ENCODE results near the gene EBI3.

DNA sequence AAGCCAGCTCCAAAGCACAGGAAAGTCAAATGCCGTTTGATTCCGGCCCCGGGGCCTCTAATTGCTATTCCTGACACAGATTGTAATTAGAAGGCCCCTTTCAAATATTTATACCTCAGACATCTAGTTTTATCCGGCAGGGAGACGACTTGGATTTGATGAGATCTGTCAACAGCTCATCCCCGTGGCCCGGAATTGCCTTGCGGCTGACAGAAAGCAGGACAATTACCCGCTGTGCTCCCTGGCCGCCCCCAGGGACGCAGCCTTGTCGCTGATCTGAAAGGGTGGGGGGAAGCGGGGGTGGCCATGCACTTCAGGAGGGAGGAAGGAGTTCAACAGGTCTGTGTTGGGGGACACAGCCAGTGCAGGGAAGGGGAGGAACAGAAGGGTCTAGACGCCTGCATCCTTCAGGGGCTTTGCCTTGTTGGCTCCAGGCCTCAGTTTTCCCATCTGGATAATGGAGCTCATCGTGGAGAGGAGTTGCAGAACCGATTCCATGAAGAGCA is 47.9 kb downstream of the EBI3 start:
- TF ChIP-seq, protein P1, sequence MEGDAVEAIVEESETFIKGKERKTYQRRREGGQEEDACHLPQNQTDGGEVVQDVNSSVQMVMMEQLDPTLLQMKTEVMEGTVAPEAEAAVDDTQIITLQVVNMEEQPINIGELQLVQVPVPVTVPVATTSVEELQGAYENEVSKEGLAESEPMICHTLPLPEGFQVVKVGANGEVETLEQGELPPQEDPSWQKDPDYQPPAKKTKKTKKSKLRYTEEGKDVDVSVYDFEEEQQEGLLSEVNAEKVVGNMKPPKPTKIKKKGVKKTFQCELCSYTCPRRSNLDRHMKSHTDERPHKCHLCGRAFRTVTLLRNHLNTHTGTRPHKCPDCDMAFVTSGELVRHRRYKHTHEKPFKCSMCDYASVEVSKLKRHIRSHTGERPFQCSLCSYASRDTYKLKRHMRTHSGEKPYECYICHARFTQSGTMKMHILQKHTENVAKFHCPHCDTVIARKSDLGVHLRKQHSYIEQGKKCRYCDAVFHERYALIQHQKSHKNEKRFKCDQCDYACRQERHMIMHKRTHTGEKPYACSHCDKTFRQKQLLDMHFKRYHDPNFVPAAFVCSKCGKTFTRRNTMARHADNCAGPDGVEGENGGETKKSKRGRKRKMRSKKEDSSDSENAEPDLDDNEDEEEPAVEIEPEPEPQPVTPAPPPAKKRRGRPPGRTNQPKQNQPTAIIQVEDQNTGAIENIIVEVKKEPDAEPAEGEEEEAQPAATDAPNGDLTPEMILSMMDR (IDR thresholded peaks at IDR 0.05): no peak
- no peak for TF ChIP-seq EZH2phosphoT487 (IDR thresholded peaks at IDR 0.05)
- no peak for TF ChIP-seq EZH2 (IDR thresholded peaks at IDR 0.05)

Measured in neural progenitor cell (in vitro differentiated cells).